DMS 273 treated with DMSO at 0.1 percent for 48 hours (cell line): ENCODE data around the gene CMTM1.
A peak's percentile ranks its signal among the peaks of the same experiment; 100 is the strongest.

Experiments
- DNase-seq: peaks from one replicate; lab custom pipeline; 2025; lab: John Stamatoyannopoulos, UW

The CMTM1 gene

DNA sequence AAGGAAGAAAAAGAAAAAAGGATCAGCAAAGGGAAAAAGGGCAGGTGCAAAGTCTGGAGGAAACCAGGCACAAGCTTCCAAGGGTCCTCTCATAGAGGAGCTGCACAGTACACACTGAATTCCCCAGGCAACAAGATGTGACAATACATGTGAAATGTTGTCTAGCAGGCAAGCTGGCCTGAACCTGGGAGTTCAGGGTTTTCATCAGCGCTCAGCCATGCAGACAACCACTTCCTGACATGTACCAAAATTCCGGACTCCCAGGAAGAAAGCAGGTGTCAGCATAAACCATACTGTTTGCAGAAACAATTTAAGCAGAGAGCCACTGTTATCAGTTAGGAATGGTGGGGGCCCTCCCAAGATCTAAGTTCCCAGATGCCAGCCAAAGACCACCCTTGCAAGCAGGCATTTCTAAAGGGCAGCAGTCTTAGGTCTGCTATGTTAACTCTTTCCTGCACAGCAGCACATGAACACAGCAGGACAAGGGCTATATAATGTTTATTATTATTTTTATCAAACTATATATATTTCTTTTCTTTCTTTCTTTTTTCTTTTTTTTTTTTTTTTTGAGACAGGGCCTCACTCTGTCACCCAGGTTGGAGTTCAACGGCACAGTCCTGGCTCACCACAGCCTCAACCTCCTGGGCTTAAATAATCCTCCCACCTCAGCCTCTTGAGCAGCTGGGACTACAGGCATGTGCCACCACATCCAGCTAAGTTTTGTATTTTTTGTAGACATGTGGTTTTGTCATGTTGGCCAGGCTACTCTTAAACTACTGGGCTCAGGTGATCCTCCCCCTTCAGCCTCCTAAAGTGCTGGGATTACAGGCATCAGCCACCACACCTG is 26.4 kb upstream of the CMTM1 start:
- no peak for DNase-seq

DNA sequence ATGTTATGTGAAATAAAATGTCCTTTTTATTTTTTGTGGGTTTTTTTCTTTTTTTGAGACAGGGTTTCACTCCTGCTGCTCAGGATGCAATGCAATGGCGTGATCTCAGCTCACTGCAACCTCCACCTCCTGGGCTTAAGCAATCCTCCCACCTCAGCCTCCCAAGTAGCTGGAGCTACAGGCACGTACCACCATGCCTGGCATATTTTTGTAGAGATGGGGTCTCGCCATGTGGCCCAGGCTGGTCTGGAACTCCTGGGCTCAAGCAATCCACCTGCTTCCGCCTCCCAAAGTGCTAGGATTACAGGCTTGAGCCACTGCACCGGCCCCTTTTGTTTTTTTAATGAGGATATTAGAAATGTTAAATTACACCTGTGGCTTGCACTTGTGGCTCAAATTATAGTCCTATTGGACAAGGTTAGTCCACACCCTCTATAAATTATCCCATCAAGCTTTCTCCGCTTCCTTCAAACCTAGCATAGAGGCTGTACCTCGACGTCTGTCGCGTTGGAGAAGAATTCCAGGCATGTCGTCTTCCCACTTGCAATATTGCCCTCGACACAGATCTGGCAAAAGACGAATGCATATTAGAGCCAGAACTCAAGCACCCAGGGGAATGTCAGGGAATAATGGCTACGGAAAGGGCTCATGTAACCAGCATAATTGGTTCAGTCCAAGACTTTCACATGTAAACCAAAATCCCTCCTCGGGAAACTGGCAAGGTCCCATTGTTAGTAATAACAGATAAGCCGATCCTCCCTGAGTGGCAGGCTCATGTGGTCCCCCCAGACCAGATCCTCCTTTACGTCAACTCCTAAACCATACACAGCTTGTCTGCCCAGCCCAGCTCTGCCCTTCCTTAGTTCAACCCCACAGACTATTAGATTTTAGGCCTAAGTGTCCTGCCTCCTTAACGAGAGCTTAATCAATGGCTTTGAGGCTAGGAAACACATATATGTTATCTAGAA is 24.6 kb upstream of the CMTM1 start:
- no peak for DNase-seq

DNA sequence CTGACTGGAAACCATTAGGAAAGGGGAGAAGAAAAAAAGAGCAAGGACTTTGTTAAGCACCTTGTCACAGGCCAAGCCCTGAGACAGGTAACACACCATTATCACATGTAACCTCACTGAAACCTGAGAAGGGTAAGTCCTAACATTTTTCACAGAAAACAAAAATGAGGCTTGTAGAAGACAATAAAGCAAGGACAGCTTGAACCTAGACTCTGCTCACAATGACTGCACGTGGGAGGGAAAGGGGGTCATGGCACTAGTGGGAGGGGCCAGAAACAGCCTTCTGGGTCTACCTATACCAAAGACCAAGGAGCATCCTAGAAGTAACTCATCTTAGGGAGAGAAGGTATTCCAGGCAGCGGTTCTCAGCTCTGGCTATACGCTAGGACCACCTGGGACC is 23.8 kb upstream of the CMTM1 start:
- no peak for DNase-seq

DNA sequence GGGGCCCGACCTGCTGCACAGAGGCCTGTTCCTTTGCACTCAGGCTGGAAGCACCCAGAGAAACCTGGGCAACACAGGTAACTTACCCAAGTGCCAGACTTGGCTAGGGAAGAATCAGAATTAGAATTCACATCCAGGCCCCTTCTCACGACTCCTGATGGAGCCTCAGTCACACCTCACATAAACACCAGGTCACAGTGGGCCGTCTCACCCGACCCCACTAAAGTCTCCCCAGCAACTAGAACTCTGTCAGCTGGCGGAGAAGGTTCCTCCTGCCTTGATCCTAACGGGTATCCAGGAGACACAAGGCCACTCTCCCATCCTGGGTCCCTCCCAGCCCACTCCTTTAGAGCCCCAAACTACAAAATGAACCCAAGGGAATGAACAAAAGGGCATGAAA is 22.7 kb upstream of the CMTM1 start:
- no peak for DNase-seq

DNA sequence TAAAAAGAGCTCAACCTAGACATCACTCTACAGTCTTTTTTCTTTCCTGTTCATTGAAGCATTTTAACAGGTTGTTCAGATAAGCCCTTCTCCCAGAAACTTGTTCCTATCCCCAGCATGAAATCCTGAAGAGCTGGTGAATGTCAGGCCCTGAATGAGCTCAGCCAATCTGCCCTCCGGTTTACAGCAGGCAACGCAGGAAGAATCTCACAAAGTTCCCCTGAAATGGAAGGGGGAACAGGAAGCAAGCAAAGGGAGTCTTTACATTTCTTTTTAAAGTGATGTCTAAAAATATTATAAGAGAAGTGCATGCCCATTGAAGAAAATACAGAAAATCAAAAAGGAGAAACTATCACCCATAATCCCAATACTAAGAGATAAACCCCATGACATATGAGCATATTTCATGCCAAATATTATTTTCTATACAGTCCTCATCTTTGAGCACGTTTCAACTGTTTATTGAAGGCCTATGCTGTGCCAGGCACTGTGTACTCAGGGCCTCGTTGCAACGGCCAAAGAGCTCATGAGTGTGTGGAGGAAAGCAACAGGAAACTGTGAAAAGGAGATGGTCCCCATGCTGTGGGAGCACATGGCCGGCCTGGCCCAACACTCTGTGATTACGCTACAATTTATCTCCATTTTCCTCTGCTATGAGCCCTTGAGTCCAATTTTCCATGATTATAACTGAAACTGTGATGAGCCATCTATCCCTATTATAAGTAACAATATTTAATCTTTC is 22.1 kb upstream of the CMTM1 start:
- no peak for DNase-seq

DNA sequence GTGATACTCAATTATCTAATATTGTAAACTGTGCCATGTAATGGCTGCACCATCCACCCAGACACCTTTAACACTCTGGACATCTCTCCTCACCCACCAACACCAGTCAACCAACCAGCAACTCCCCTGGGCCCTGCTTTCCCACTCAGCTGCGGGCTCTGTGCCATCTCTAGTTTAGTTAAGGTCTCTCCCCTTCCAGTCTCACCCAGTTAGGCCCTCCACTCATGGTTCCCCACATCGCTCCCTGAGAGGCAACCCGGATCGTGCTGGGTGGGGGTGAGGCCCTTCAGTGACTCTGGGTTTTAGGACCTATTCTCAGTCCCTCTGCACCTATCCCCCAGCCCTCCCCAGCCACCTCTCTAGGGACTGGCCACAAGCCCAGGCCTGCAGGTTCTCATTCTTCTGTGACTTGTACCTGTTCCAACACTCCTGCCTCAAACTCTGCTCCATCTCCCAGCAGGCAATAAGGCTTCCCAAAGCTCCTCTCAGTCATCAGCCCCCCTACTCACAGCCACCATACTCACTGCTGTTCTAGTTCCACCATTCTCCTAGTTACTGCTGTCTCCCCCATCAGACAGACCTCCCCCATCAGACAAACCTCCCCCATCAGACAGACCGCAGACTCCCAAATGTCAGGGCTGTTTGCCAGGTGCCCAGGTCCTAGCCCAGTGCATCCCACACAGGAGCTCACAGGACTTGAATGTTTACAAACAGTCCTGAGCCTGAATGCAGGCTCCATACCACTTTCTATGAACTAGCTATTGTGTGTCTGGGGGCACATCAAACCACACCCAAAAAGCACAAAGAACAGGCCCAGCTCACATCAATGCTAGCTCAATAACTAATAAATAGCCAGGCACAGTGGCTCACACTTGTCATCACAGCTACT is 18.9 kb upstream of the CMTM1 start:
- no peak for DNase-seq

DNA sequence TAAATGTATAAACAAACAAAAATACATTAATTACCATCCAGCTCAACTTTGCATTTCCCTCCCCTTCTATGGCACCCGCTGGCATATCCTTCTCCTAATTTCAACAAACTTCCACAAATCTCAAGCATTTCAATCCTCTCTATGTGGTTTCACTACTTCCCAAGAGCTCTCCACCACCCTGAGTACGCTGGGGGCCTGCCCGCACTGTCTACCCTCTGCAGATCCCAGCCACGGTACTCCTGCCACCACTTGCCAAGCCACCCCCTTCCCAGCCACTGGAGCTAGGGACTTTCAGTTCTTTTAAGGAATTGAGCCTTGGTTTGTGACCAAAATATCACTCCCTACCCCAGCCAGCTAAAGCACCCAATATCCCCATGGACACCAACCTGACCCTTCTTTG is 18.2 kb upstream of the CMTM1 start:
- no peak for DNase-seq

DNA sequence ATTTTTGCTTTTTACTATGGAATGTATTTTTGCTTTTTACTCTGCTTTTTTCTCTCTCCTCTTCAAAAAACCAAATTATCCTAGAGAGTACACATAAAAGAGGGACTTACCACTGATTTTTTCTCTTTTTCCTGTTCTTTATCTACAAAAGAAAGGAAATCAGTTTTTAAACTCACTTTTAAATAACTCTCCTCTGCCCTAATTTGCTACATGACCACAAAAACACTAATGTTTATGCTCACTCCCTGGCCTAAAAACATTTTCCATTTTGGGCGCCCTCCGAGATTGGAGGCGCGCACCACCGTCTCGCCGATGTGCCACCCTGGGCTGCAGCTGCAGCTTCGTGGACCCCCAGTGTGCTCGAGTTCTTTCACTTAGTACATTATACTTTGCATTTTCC is 17.4 kb upstream of the CMTM1 start:
- no peak for DNase-seq

DNA sequence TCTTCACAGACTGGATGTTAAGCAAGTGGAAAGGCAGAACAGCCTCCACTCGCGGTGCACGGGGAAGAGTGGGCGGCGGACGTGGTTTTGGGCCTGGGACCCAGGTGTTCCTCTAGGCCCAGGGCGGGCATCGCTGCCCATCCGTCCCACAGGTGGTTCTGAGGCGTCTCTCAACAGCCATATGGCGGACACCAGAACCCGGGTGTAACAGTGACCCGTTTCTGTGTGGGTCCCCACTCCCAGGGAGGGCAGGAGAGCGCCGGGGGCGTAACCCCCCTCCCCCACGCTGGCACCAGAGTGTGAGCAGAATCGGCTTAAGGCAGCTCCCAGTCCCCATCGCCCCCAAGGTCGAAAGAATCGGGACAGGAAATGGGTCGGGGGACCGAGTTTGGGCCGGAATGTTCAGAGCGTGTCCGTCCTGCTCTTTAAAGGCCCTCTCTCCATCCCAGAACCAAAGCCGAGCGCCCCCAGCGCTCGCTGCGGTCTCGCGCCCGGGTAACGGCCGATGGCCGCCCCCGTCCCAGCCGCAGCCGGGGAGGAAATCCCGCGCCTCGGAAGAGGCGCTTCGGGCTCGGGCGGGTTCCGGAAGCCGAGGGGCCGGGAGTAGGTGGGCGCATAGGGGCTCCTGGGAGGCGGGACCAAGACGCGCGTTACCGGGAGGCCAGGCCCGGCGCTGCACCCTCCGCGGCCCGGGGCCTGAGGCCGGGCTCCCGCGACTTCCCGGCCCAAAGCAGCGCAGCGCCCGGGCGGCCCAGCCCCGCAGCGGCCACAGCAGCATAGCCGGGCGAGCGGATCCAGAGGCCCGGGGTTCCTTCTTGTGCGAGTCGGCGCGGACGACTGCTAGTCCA is 16.7 kb upstream of the CMTM1 start, which contains the start of gene TK2:
TK2 (minus strand) TSS at position 839 of the 848 bp plus-strand sequence; CDS start at position 778, 61 bp downstream.
- DNase-seq, result no peak

DNA sequence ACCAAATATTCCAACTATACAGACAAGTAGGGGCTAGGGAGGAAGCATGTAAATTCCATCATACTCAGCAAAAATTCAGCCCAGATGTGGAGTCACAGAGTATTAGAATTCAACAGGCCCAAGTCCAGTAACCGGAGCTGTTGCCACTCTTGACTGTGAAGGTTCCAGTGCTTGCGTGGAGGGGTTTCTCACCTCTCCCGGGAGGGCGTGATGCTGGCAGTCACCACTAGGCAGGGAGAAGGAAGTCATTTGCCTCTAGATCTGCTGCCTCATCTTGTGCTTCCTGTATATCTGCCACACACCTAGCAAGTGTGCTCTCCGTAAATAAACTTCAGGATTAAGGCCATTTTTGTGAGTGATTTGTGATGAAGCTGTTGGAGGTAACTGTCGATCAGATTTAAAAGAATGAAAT is 14.9 kb upstream of the CMTM1 start:
- DNase-seq, result peak; percentile 18

DNA sequence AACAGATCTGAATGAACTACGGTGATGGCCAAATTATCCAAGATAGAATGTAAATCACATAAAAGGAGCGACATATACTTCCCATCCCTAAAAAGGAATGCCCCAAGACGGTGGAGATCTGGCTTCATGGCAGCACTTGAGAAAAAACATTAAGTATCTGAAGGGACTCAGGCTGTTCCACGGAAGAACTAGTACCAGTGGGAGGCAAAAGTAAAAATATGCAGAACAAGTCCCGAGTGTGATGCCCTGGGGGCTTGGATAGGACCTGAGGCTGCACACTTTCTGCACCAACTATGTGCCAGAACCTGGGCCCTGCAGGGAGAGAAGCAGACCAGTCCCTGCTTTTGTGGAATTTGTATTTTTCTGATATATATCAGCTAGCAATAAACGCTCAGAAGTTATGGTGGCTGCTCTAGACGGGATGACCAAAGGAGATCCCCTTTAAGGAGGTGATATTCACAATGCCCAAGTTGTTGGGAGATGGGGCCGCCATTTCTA is 14.4 kb upstream of the CMTM1 start:
- no peak for DNase-seq

DNA sequence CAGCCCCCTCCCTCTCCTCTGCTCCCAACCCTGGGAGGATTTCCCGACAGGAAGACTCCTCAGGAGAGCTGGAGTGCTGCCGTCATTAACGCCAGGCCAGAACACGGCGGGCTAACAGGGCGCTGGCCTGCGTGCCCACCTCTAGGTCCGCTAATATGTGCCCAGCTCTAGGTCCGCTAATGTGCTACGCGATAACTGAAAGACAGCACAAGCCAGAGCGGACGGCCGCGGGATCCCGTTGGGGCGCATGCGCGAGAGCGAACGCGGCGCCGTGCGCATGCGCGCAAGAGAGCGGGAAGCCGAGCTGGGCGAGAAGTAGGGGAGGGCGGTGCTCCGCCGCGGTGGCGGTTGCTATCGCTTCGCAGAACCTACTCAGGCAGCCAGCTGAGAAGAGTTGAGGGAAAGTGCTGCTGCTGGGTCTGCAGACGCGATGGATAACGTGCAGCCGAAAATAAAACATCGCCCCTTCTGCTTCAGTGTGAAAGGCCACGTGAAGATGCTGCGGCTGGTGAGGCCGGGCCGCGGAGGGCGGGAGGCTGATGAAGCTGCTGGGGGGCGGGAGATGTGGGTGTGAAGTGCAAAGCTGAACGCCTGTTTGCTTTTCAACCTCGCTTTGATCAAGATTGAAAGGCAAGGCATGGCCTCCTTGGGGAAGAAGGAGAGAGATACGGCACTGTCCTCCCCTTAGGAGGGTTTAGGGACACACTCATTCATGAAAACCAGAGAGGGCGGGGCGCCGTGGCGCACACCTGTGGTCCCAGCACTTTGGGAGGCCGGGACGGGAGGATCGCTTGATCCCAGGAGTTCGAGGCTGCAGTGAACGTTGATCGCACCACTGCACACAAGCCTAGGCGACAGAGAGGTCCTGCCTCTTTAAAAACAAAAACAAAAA is 13.7 kb upstream of the CMTM1 start, which contains the start of gene CKLF:
CKLF (plus strand) TSS at position 291 of the 892 bp plus-strand sequence; CDS start at position 431, 140 bp downstream.
- peak; percentile 48 for DNase-seq

DNA sequence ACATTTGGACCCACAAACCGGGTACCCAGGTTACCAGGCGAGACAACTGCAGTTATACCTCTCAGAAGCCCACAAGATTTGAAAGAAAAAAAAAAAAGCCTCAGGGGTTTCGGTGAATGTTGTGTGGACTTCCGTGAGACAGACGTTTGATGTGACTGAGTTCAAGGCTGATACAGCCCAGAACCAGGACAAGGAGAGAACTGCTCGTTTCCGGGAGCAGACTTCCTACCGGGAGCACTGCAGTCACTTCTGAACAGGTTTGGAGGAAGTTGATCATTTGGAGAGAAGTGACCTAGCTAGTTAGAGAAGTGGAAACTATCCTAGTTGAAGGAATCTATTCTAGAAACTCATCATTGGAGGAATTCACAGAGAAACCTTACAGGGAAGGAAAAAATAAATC is 13.0 kb upstream of the CMTM1 start:
- DNase-seq, result no peak

DNA sequence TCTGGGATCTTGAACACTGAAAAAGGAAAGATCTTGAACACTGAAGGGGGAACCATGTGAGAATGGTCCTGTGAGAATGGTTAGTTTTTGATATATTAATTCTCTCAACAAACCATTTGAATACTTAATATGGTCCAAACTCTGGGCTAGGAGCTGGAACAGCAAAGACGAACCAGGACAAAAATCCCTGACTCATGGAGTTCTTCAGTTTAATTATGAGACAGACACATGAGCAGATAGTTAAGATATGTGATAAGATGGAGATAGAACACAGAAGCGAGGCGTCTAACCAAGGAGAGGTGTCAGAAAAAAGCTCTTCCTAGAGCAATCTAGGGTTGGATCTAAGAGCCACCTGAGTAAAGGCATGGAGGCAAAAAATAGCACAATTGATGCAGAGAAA is 12.2 kb upstream of the CMTM1 start:
- DNase-seq, result no peak

DNA sequence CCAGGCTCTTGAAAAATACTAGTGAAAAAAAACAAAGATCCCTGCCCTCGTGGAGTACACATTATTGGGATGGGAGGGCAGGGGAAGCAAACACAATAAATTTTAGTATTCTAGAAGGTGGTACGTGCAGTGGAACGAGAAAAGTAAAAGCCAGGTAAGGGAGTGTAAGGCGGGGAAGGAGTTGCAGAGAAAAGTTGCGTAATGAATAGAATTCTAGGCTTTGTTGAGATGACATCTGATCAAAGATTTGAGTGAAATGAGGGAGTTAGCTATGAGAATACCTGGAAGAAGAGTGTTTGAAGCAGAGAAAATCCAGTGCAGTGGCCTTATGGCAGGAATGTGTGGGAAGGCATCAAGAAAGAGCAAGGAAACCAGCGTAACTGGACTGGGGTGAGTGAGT is 11.7 kb upstream of the CMTM1 start:
- no peak for DNase-seq

DNA sequence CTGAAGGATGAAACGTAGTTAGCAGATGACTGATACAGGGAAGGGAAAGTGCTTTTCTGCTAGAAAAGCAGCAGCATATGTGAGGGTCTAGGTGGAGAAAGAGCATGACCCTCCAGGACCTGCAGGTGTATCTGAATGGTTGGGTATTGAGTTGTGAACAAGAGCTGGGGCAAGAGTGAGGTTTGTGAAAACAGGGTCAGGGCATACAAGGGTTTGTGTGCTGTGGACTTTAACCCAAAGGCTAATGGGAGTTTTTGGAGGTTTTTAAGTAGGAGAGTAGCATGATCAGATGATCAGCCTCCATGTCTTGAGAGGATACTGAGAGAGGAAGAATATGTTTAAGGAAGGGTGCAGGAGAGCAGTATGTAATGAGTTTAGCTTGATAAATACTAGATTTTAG is 6.1 kb upstream of the CMTM1 start:
- DNase-seq, result no peak

DNA sequence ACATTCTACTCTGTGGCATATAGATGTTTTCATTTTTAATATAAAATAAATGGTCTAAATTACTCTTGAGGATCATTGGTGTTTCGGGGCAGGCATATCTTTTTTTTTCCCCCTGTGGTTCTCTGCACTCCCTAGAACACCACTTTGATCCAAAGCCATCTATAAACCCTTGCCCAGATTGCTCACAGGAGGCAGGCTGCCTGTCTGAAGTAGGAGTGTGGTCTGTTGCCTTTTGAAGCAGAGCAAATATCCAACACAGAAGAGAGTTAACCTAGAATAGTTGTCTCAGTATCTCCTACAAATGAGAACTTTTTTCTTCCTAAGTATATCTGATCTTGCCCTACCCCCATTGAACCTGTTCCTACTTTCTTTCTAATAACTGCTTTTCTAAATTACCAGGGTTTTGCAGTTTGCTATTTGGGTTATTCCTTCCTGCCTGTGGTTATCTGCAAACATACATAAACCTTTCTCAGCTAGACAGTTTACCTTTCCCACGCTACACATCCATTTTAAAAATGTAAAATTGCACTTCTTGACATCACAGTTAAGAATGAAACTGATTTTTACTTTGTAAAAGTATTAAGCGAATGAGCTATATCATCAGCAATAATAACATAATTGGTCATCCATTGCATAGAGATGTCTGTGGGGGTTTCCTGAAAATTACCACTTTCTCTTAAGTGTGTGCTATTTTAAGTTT is 4.7 kb upstream of the CMTM1 start:
- no peak for DNase-seq

DNA sequence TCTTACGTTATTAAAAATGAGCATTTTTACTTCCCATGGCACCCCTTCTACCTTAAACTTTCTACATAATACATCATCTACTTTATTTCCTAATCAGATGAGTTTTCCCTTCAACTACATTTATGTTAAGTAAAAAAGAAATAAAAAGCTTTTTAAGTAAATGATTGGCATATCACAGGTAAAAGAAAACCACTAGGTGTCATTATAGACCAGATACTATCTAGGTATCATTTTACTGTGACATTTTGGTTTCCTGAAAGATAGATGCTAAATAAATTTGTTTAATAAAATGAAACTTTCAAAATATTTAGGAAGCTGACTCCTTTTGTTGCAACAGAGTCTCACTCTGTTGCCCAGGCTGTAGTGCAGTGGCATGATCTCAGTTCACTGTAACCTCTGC is 3.8 kb upstream of the CMTM1 start:
- no peak for DNase-seq
